ENCODE results near the gene ZMYM2. TPM values are rescaled to one million over a fixed set of nuclear protein-coding genes. Genes with fewer than 3 reads are reported as not detected.

Gene ZMYM2
- total RNA-seq, 2 experiments from 2014 or later = 52.7 to 58.5 TPM

Other genes with a start within 250 kb of the ZMYM2 start
- gene PSPC1, start 175.8 kb upstream of the ZMYM2 start, total RNA-seq = 10 to 100 TPM; 88.7 to 92.4 TPM
- gene ZMYM5, start 95.1 kb upstream of the ZMYM2 start, total RNA-seq = 10 to 100 TPM; 11.0 to 13.7 TPM
- gene GJA3, start 202.3 kb downstream of the ZMYM2 start, total RNA-seq = 1 to 10 TPM; 1.0 TPM
- gene GJB2, start 234.2 kb downstream of the ZMYM2 start, total RNA-seq = 1 to 10 TPM; 1.8 to 2.1 TPM